HG03460 (cell line): Measurements from ENCODE around the gene FAM163A.

Source experiments
- ATAC-seq: cut with Tn5 transposase; IDR thresholded peaks from one replicate; pipeline ENCODE4 v1.9.1; 2021; ENCODE audit not compliant: unreplicated experiment

FAM163A gene

DNA sequence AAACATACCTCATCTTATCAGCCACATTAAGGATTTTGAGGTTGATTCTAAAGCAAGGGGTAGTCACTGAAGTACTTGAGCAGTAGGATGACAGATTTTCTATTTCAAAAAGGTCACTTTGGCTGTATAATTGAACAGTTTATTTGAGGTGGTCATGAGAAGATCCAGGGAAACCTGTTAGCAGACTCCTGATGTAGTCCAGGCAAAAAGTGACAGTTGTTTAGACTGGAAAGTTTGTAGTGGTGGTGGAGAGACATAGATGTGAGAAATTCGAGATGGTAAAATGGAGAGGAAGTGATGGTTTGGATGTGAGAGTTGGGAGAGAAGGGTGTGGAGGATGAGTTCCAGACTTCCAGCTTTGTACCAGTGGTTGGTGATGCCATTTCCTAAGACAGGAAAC lies 7.5 kb downstream of the FAM163A start:
- no peak for ATAC-seq

DNA sequence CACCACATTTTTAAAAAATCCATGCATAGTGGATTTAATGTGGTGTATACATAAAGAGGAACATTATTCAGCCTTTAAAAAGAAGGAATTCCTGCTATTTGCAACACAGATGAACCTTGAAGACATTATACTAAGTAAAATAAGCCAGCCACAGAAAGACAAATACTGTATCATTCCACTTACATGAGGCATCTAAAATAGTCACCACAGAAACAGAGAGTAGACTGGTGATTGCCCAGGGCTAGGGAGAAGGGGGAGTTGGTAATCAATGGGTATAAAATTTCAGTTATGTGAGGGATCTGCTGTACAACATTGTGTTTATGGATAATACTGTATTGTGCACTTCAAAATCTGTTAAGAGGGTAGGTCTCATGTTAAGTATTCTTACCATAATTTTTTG lies 10.0 kb downstream of the FAM163A start:
- no peak for ATAC-seq

DNA sequence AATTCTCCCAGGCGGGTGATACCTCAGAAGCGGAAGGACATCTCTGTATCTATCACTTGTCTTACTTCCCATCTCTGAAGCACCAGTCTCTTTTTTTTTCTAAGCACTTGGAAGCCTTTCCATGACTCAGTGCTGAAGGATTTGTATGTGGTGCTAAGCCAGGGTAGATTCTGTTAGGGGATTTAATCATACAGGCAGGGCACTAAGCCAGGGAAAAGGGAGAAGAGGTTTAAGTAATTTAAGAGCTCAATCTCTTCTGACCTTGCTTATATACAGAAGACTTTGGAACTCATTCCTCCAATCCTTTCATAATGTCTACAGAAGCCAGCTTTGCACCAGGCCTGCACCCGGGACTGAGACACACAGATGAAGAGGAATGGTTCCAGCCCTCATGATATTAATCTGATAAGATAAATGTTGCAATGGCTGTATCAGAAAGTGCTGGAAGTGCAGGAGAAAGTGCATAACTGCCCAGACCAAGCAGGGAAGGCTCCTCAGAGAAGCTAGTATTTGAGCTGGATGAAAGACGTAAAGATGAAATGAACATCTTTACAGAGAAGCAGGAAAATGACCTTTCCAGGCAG lies 11.0 kb downstream of the FAM163A start:
- no peak for ATAC-seq

DNA sequence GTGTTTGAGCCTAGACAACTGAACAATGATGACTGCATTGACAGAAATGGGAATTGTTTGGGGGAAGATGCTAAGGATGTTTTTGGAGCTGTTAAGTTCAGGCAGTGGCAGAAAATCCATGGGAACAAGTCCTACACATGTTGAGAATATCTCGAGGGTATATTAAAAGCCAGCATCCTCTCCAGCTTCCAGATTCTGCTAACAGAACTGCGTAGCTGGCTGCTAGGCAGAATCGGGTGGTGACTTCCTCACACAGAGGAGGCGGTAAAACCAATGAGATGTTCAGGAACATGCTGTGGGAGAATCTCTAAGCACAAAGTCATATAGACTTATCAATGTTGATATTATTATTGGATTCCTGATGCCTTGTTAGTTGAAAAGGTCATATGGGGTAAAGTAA lies 14.8 kb downstream of the FAM163A start:
- ATAC-seq: no peak

DNA sequence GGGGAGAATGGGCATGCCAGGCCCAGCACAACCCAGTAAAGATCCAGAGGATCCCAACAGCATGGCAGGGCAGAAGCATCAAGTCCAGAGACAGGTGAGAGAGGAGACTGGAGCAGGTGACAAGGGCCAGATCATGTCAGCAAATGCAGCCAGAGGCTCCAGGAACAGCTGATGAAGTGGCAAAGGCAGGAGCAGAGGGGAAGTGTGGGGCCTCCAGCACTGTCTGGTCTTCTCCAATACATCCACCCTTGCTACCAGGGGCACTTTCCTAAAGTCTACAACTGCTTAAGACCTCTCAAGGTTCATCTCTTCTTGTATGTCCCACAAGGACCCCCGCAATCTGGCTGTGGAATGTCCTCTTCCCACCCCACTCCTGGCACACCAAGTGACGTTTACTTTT lies 17.4 kb downstream of the FAM163A start:
- no peak for ATAC-seq

DNA sequence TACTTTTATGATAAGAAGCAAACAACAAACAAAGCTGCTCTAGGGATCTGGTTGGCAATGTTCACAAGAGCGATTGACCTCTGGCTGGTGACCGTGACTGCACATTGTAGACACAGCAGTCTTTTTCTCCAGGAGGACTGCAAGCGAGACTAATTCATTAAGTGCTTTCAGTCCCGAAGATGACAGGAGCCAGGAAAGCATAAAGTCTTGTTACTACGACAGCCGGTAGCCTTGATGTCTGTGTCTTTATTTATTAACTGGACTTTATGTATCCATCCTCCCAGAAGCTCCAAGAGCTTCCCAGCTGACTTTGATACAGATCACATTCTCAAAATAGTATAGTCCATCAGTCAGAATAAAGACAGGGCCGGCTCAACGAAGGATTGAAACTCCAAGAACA lies 18.2 kb downstream of the FAM163A start:
- ATAC-seq: no peak

DNA sequence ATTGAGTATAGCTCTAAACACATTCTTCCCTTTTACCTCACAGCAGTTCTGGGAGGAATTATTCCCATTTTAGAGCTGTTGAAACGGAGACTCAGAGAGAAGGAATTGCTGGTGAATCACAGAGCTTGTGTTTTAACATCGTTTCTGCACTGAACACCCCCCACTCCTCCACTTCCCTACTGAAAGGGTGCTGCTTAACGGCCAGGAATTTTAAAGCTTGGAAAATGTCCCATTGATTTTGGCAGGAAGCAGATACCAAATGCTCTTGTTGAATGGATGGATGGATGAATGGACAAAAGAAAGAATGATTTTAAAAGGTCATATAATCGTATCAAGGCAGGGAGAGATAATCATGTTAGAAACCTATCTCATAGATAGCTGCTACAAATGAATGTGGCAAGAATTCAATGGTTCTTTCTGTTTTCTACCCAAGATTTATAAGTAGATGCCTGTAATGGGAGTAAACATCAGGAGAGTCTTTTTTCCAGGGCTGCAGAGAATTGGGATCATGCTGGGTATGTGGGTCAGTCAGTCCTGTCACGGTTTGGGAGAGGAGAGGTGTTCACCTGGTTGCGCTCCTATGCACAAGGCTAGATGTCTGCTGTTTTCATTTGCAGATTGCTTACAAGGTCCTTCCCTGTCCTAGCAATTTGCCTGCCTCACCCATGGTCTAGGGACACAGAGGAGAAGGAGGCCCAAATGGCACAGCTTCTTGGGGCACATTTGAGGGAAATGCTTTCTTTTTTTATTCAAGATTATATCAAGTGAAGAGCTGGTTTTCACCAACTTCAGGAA lies 19.0 kb downstream of the FAM163A start:
- no peak for ATAC-seq

DNA sequence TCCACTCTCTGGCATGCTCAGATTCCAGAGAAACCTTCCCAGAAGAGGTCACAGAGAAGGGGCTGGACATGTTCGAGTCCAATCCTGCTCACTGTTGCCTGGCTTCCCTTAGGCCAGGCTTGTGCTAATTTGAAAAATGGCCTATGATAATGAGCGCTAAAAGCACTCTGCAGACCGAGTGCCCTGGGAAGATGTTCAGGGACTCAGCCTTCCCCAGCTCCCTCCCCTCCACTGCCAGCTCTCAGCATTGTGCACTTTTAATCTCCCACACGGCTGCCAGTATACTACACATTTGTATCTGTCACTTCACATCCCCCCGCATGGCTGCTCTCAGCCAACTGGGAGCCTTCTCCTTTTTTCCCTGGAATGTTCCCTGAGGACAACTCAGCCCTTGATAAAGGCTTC lies 24.1 kb downstream of the FAM163A start:
- no peak for ATAC-seq

DNA sequence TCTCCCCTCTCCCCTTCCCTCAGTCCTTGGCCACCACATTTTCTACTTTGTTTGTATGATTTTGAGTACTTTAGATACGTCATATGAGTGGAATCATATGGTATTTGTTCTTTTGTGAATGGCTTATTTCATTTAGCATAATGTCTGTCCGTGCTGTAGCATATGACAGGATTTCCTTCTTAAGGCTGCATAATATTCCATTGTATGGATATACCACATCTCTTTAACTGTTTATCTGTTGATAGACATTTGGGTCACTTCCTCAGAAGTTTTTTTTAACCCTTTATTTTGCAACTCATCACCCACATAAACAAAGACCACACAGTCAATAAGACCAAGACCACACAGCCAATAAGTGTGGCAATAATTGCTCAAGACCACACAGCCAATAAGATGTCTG lies 24.9 kb downstream of the FAM163A start:
- no peak for ATAC-seq

DNA sequence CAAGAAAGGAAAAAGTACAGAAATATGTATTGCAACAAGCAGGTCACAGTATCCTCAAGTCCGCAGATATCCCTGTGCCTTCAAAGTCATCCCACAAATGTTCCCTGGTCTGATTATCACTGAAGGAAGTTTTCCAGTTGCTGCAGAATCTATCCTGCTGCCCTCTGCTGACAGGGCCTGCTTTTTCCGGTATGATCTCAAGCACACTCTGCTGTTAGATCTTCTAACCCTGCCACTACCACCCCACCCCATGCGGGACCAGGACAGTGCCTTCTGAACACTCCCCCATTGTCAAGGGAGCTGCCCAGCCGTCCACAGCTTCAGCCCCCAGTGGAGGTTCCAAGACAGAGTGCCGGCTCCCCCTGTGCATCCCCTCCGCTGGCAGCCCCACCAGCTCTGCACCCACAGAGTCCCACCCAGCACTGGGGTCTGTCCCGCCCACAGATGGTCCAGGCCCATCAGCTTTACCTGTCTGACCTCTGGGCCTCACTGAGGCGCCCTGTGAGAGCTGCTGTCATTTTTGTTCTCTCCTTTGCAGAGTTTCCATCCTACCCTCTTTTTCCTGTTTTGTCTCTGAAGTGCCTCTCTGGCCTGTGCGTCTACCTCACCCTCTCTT lies 27.9 kb downstream of the FAM163A start:
- ATAC-seq: no peak

DNA sequence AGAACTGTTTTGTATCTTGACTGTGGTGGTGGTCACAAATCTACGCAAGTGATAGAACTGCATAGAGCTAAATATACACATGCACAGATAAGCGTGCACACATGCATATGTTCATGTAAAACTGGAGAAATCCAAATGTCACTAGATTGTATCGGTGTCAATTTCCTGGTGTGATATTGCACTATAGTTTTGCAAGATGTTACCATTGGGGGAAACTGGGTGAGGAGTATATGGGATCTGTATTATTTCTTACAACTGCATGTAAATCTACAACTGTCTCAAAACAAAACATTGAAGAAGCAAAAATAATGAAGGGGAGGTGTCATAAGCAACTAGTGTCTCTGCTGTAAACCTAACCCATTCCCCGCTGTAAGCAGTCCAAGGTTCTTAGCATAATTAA lies 30.2 kb downstream of the FAM163A start:
- ATAC-seq: no peak

DNA sequence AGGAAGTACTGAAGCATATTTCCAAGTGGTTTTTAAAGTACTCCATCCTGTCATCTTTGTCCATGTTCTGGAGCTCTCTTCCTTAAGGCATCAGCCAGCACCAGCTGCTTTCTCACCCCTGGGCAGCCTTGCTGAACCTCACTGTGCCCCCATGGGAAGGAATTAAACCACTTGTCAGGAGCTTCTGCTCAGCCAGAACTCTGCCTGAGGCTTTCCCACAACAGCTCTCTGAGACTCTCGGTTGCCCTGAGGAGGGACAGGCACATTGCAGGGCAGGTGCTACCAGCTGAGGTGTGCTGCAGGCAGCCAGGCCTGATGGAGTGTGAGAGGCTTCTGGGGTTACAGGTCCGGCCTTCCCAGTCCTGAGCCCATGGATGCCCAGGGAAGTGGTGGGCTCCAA lies 30.9 kb downstream of the FAM163A start:
- ATAC-seq: no peak

DNA sequence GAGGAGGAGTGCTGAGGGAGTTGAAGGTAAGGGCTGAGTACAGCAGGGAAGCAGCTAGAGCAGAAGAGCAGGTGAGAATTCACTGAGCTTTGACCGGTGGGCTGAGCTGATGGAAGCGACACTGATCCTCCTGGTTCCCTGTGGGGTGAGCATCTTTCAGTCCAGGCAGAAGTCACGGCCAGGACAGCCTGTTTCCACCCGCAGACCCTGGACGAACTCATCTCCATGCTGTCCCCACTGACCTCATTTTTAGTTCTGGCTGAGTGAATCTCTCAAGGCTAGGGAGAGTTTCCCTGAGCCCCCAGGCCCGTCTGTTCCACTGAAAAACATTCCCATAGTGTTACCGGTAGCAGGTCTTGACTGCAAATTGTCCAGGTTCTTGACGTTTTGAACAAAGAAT lies 31.5 kb downstream of the FAM163A start:
- no peak for ATAC-seq

DNA sequence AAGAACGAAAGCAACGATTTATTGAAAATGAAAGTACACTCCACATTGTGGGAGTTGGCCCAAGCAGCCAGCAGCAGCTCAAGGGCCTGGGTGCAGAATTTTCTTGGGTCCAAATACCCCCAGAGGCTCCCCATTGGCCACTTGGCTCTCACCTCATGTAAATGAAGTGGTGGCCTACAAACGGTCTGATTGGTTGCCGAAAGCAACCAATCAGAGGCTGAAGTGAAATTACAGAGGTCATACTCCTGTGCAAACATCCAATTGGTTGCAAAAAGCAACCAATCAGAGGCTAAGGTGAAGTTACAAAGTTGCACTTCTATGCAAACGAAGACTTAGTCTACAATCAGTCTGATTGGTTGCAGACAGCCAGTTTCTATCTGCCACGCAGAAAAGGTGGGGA lies 31.9 kb downstream of the FAM163A start:
- ATAC-seq: no peak

DNA sequence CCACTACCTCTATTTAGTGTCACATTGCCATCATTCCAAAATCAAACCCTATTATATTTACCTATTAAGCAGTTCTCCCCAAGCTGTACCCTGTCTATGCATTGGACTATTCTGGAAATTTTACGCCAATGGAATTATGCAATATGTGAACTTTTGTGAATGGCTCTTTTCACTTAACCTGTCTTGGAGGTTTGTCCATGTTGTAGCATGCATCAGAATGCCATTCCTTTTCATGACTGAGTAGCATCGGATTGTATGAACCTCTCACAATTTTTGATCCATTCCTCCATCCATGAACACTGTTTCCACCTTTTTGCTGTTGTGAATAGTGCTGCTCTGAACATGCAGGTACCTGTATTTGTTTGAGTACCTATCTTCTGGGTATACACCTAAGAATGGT lies 33.7 kb downstream of the FAM163A start:
- no peak for ATAC-seq

DNA sequence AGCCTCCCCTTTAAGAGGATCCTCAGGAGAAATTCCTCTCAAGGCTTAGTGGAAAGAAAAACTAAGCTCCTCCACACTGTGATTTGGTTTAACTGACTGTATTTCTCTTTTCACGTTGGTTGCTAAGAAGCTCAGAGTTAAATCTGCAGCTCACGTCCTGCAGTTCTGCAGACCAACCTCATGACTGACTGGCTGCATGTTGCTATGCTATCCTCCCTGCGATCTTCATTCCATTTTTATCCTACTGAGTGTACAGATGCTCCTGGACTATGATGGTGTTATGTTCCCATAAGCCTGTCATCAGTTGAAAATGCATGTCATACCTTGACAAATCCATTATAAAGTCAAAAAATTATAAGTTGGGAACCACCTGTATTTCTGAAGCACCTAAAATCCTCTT lies 34.6 kb downstream of the FAM163A start:
- no peak for ATAC-seq

DNA sequence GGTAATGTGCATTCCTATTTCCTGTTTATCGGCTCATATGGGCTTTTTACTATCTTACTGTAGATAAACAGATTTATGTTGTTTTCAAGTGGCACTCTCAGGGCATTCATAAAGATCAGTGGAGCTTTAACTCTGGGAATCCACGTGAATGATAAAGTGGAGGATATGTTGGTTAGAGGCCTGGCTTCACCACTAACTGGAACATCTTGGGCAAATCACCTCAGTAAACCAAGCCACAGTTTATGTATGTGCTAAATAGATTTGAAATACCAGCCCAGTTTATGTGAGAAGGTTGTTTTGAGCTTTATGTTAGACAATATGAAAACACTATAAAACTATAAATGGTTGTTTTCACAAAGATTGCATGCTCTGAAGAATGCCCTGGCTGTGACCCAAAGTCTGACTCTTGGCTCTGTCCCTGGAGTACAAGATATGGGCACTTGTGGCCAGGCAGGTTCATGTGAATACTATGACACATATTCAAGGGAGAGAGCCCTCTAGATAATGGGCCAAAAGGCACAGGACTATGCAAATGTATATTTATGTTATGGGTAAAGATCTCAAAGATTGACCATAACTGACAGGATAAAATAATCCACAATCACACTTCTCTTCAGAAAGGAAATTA lies 36.7 kb downstream of the FAM163A start:
- ATAC-seq: no peak

DNA sequence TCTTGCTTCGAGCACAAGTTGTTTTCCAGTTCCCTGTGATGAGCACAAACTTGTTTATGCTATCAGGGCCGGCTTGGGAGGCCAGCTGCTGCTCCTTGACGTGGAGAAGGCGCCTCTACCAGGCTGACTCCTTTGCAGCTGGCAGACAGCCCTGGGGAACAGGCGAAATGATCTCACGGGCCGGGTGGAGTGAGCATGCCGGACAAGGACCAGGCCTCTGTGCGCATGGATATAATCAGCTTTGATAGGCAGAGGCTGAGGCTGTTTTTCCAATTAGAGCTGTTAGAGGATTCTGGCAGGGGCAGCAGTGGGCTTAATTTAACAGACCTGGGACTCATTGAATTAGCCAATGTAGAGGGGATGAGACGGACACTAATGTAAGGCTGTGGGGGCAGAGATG lies 38.9 kb downstream of the FAM163A start:
- ATAC-seq: no peak

DNA sequence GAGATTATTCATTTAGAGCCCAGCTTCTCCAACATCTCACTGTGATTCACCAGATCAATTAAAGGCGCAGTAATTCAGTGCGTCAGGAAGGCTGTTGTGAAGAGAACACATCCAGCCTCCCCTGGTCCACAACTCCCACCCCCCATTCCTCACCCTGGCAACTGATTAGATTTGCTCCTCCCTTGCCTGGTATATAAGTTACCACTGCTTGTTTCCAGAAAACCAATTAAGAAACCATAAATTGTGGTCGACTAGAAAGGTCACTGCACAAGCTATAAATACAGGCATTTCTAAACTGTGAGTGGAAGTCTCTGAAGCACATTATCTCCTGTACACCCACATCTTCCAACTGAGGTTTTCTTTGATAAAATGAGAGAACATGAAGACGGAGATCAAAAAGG lies 41.9 kb downstream of the FAM163A start:
- no peak for ATAC-seq

DNA sequence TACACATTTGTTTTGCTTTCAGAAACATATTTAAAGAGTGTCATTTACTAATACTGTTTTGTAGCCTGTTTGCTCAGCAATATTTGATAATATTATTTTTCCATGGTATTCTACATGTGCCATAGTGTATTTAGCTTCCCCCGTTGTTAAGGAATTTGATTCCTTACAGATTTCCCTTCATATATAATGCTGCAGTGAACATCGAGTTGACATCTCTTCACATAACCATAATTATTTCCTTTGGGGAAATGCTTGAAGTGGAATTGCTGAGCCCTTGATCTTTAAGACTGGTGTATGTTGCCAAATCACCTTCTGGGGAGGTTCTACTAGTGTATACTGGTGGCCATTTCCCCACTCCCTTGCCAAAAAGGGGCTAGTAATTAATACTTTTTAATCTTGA lies 42.6 kb downstream of the FAM163A start:
- ATAC-seq: no peak

DNA sequence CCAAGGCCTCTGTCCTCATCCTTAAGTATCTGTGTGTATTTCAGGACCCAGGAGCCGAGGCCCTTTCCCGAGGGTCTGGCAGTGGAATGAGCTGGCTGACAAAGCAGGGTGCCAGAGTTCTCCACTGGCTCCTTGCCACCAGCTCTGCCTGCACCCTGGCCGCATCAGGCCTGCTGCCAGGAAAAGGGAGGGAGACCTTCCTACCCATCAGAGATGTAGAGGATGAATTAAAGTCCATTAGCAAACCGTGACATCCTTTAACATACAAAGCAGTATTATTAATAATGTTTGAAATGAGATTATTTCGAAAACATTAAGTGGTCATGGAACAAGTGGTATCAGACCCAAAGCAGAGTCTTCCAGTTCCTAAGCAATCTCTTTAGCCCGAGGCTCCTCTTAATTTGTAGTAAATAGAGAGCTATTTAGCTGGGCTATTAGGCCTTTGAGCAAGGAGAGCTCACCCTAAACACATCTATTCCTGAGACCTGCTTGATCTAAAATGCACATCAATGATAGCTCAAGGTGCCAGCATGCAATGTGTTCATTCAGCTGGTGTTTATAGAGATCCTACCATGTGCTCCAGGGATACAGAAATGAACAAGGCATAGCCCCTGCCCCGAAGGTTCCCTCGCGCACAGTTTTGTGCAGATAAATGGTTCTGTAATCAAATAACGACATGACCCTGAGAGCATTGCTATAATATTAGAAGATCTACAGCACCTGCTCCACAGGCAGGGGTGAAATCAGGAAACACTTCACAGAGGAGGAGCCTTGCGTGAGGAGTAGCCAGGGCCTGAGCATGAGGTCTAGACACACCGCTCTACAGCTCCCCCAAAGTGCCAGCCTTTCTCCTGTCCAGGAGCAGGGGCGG lies 44.0 kb downstream of the FAM163A start:
- ATAC-seq: no peak
